ENCODE measurements around the gene HOXC11.

- TF ChIP-seq CTCF (IDR thresholded peaks at IDR 0.05) (no peak), POLR2A (IDR thresholded peaks at IDR 0.05) (no peak)
Observed at GRCh38 chr12:54019091-54019811, 46.3 kb downstream of the HOXC11 start.
